Left renal cortex interstitium (tissue), 4 donors: ENCODE measurements around the gene PLPP4. TPM values are rescaled to one million over a fixed set of nuclear protein-coding genes. Genes with fewer than 3 reads are reported as not detected.

ENCODE experiments used
- DNase-seq, 4 donors: peaks; one replicate each; pipeline ENCODE4 v3.0.0-alpha.2; 2013; ENCODE audit warnings: low read depth in 4 of 4, low spot score in 2 of 4, missing footprints in 1 of 4
- polyA plus RNA-seq, 4 donors: library from polyadenylated mRNA; unstranded; fragments of 120-200 nt; gene quantifications; one replicate each; pipeline ENCODE4 v1.2.1, GENCODE V29; 2013; ENCODE audit not compliant: insufficient read length in 4 of 4

Gene PLPP4
- polyA plus RNA-seq, 4 donors: 4.7 to 8.5 (median 6.6) TPM

DNA sequence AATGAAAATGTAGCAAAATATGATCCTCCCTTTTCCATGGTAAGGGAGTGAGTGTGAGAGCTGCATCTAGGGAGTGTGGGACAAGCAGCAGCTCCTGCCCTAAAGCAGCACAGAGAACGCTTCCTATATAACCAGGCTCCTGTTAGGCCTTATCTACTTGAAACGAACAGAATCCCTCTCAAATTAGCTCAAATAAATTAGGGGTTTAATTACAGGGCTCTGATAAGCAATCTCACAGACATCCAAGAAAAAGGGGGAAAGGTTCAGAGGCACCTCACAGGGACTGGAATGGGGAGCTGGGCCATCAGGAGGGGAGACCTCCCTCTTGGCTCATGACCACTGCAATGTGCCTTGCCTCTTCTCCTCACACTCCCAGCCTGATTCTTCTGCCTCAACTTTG, 57.9 kb downstream of the PLPP4 start:
- DNase-seq: no peak

DNA sequence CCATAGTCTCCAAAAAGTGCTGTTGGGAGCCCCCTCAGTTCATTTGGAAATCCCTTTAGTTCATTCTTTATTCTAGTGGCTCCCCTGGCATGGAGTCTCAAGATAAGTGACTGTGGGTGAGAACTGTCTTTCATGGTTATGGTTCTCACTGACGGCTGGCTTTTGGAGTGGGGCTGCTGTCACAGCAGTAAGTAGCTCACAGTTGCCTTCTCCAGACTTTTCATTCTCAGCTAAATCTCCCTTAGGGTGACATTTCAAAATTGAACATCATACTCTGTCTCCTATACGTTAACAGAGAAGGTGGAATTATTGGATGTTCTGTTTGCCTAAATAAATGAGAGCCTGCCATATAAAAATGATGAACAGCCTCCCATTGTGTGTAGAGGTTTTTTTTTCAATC, 58.7 kb downstream of the PLPP4 start:
- no peak for DNase-seq

DNA sequence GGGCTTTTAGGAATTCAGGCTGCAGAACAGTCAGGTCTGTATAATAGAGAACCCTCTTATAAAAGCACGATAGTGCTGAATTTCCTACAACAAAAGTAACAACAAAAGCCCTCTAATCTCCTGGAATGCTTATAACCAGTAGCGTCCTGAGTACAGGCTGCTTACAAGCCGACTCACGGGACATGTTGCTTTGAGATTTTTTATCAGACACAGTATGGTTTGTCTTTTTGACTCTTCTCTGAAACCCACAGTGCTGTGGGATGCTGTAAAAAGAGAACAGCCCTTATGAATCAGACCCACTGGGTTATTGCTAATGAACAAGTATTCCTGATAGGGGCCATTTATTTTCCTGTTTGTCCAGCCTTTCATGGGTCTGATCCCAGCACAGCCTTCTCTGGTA, 59.4 kb downstream of the PLPP4 start:
- no peak for DNase-seq

DNA sequence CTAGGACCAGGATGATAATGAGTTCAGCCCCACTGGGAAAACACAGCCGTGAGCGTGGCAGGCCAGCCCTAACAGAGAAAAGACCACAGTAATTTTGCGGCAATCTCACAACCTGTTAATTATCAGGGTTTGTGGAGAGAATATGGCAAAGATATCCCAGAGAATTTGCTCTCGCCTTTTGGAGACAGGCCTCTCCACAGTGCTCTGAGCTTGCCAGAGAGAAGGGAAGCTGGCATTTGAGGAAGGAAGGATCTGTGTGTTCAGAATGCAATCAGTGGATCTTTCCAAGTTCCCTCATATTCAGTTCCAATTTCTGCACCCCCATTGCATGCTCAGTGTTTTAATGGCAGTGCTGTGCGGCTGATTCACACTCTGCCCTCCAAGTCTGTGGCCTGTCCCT, 60.2 kb downstream of the PLPP4 start:
- DNase-seq: no peak

DNA sequence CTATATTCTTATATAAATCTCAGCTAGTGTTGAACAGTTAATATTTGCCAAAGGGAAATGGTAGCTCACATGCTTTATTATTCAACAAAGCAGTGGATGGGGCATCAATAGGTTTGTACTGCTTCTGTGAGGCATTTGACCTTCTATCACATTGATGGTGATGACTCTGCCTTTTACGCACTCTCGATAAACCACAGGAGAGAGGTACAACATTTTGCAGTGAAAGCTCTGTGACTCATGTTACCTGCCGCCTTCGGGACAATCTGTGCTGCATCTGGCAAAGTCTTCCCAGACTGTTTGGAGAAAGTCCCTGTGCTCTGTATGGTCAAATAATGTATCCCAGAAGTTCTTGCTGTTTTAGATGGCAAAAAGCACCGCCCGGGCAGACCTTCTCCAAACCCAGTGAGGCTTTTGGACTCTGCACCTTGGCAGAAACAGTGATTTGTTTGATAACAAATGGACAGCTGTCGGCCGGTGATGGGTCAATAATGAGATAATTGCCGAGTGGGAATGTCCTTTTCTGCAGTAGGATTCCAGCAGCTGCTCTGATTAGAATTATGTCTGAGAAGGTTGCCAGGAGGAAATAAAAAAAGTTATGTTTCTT, 61.0 kb downstream of the PLPP4 start:
- no peak for DNase-seq

DNA sequence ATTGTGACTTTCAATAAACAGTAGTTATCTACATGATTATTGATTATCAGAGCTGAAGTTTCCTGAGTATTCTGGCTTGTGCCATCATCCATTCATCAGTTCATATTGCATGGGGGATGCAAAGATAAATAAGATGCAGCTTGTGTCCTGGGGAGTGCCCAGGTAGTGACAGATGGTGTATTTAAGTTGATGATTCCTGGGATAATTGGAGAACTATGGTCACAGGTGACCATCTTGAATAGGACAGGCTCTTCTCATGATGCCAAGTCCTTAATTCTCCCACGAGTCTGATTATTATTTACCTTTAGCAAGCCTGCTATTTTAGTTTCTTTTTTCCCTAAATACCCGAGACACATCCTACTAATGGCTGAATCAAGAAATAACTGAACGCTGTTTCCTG, 64.9 kb downstream of the PLPP4 start:
- no peak for DNase-seq

DNA sequence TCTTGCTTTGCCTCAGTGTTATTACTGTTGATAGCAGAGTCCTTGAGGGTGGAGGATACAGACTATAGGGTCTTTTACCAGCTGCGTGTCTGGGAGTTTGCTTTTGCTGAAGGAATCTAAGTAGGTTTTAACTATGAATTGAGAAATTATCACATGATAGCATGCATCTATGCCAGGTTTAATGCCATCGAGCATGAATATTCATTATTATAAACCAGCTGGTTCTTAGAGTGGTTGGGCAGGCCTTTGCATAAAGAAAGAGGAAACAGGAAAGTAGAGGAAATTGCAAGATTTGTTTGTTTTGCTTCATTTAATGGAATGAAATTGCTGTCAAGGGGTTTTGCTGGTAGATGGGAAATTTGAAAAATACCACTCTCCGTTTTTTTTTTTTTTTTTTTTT, 70.7 kb downstream of the PLPP4 start:
- DNase-seq: no peak

DNA sequence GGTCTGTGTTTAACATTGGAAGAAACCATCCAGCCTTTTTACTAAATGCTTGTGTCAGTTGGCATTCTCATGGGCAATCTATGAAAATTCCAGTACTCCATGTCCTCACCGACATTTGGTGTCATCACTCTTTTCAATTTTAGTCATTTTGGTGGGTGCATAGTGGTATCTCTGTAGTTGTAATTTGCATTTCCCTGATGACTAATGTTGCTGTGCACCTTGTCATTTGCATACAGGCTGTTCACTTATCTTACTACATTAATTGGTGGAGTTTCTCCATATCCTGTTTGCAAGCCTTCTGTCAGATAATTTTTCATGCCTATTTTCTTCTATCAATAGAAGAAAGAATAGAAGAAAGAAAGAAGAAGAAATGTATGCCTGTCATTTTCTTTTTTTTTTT, 73.7 kb downstream of the PLPP4 start:
- no peak for DNase-seq

DNA sequence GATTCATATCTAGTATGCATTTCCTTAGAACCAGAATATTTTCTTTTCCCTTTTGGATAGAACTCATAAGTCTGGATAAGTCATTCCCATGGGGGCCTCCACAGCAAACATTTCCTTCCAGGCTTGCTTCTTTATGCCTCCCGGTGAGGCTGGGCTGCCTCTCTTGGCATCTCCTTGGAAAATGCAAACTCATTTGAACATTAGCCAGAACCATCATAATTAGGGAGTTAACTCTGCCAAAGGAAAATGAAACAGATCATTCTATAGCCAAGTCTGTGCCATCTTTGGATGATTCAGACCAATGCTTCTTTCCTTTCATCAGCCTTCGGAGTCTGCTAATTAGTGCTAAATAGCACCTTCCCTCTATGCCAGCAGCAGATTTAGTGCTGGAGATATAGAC, 81.1 kb downstream of the PLPP4 start:
- no peak for DNase-seq

DNA sequence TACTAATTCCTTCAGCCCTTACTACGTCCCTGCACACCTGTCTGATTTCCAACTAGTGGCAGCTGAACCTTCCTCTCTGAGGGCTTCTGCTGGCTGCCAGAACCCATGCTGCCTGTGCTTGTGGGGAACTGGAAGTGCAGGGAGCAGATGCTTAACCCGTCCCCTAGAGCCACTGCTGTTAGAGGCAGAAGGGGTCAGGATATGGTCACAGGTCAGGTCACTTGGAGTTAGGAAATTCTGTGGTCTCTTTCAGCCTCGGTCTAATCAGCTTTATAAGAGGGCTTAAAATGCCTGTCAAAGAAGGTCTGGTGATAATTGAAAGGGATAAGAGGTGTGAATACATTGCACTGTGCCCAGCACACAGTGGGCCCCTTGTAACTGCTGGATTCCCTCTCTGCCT, 82.0 kb downstream of the PLPP4 start:
- DNase-seq: no peak

DNA sequence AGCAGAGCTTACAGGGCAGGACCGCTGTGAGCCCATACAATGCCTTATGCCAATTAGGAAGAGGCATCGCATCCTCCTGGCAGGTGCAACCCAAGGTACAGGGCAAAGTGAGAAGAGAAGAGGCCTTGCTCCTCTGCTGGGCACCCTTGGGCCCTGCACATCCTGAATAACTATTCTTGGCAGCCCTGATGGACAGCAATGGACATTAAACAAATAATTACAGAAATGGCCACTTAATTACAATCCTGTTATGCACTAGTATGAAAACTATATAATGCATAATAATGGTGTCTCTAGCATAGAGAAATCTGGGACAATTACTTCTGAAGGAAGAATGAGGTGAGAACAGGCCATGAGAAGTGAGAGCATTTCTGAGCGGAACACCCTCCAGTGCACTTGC, 83.5 kb downstream of the PLPP4 start:
- DNase-seq: no peak

DNA sequence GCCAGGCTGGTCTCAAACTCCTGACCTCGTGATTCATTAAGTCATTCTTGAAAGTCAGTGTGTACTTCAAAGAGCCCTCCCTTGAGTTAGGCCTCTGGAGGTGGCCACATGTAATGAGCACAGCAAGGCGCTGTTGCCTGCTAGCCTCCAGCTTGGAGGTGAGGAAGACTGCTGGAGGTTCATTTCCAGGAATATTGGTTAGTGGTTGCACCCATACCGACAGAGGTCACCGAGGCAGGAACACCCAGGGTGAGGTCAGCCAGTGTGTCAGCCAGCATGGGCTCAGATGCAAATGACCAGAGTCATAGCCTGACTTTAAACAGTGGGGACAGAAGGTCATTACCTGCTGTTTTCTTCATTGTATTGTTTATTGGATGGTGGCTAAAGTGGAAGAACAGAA, 85.0 kb downstream of the PLPP4 start:
- DNase-seq: no peak

DNA sequence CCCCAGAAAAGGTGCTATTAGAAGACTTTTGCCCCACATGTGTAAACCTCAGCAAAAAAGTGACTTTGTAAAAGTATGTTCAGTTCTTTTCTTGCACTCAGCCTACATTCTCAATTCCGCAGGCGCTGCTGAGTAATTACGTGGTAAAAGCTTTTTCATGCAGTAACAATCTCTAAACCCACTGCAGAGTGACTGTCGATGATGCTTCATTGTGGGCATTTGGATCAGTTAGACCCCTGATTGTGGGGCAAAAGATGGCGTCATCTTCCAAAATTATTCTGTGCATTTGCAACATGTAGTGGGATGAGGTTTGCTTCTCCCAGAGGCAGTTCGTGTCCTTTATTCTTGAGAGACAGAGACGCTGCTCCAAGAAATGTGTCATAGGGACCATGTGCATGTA, 85.6 kb downstream of the PLPP4 start:
- no peak for DNase-seq

DNA sequence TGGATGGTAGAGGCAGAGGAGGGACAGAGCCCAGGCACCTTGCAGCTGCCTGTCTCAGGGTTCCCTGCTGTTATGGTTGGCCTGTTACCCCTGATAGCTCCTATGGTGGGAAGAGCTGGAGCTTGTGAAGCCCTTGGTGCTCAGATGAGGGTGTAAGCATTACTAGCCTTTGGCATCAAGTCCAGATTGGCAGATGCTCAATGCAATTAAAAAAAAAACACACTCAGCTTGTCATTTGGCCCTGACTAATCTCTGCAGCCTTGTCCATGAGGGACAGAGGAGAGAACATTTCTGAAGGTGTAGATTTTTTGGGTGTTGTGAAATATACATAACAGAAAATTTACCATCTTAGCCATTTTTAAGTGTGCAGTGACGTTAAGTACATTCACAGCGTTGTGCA, 86.3 kb downstream of the PLPP4 start:
- no peak for DNase-seq

DNA sequence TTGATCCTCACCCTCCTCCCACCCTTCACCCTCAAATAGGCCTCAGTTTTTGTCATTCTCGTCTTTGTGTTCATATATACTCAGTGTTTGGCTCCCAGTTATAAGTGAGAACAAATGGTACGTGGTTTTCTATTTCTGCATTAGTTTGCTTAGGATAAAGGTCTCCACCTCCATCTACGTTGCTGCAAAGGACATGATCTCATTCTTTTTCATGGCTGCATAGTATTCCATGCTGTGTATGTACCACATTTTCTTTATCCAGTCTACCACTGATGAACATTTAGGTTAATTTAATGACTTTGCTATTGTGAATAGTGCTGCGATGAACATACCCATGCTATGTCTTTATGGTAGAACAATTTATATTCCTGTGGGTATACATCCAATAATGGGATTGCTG, 91.2 kb downstream of the PLPP4 start:
- no peak for DNase-seq

DNA sequence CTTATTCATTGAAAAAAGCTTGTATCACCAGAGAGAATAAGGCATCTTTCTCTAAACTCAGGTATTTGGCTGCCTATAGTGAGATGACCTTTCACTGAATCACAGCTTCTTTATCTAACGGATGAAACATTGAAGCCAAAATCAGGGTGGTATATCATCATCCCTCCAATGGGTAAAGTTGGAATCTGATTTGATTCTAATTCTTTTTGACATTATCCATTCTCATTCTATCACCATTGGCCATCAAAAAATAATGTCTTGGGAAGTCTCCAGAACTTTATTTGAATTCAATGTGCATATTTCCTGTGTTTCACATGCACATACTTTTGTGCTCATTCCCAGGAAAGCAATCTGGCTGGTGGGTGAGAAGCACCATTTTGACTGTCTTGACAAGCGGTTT, 95.2 kb downstream of the PLPP4 start:
- no peak for DNase-seq

DNA sequence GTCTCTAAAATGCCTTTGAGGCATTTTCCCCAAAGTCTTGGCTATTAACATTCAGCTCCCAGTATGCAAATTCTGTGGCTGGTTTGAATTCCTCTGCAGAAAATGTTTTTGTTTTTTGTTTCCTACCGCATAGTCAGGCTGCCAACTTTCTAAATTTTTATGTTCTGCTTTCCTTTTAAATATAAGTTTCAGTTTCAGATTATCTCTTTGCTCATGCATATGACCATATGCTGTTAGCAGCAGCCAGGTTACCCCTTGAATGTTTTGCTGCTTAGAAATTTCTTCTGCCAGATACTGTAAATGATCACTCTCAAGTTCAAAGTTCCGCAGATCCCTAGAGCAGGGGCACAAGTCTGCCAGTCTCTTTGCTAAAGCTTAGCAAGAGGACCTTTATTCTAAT, 96.9 kb downstream of the PLPP4 start:
- DNase-seq: no peak

DNA sequence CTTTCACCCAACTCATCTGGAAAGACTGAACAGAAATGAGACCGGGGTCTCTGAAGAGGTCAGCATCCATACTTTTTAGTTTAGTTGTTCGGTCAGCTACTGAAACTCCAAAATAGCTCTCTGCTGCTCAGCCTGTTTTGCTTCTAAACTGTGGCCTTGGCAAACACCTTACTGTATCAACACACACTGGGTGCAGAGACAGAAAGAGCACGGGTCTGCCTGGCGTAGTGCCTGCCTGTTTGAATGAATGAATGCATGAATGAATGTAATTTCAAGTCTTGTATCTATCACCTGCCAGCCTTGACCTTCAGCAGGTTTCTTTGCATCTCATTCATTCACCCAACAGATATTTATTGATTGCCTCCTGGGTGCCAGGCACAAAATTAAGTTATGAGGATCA, 98.4 kb downstream of the PLPP4 start:
- DNase-seq: no peak

DNA sequence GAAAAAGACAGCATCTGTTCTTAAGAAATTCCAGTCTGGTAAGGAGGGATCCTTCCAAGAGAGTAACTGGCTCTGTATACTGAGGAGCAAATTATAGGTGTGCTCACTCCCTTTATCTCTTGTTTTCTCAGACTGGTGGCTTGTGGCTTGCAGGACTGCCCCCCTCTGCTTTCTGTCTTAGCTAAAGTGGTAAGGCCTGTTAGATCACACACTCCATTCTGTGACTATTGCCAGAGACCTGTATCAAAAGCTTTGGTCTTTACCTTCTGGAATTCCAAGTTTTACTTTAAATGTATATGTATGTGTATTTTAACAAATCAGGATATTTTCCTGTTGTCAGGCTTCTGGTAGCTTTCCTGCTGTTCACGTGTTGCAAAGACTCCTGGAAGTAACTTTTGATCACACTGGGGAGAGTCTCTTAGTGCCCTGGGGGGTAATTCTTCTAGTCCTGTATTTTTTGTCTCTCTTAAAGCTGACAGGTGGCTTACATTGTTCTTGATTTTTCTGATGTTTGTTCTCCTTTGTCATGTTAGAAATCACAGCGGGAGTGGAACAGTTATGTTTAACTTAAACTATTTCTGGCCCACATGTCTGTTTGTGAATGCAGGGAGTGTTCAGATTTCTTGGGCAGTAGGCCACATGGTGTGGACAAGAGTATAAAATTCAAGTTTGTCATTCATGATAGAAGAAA, 99.0 kb downstream of the PLPP4 start:
- no peak for DNase-seq

DNA sequence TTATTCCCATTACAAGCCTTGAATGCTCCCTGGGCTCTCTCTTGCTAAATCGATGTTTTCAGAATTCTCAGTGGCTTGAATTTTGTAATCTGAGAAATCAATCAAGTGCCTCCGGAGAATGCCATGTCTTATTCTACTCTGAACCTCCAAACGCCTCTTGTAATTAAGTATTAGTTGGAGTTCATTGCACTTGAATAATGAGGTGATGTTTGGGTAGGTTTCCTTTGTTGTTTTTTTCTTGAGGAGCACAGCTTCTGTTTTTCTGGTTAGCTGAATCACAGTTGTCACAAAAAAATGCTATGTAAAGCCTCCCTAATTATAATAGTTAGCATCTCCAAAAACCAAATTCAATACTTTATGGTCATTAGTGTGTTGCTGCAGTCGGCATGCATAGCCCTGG, 100.3 kb downstream of the PLPP4 start:
- no peak for DNase-seq

DNA sequence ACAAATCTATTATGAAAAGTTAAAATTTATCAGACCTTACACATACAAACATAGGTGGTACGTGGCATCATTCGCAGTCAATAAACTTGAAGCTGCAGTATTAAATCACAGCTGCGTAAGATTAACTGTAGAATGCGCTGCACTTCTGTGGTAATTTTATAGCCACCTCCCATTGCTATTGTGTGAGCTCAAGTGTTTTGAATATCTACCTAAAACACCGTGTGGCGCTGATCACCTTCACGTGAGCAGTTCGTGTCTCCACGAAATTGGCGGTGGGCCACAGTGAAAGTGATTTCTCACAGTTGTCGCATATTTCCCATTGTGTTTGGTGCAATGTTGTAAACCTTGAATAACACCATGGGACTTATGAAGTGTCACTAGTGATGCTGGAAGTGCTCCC, 102.8 kb downstream of the PLPP4 start:
- no peak for DNase-seq

DNA sequence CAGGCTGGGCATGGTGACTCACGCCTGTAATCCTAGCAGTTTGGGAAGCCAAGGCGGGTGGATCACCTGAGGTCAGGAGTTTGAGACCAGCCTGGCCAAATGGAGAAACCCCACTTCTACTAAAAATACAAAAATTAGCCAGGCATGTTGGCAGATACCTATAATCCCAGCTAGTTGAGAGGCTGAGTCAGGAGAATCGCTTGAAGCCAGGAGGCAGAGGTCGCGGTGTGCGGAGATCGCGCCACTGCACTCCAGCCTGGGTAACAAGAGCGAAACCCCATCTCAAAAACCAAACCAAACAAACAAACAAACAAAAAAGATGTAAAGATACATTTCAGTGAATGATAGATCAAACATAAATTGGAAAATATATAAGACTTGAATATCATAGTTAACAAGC, 105.9 kb downstream of the PLPP4 start:
- no peak for DNase-seq

DNA sequence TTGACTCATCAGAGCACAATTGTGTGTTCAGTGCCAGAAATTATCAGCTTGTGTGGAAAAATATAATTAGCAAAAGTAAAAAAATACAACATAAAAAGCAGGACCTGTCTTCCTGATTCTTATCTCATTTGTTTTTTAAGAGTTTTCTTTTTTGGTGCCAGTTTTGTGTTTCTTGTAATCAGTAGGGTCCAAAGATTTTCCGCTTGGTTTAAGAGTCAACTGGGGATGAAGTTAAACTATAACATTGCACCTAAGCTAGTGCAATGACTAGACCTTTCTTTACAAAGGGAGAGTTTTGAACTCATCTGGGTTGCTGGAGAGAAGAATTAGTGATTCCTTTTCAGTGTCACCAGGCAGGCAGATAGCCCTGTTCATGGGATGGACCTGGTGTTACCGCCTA, 113.4 kb downstream of the PLPP4 start:
- no peak for DNase-seq
